GM19324 (cell line): ENCODE data around the gene WDR88.

Experiments
- ATAC-seq: cut with Tn5 transposase; IDR thresholded peaks from one replicate; pipeline ENCODE4 v1.9.1; 2021; ENCODE audit warnings: mild to moderate bottlenecking, moderate library complexity; ENCODE audit not compliant: unreplicated experiment, low FRiP score

The WDR88 gene

GRCh38 chr19:33194886-33195644 lies 63.2 kb downstream of the WDR88 start:
- no peak for ATAC-seq

GRCh38 chr19:33195645-33196347 lies 63.9 kb downstream of the WDR88 start:
- no peak for ATAC-seq

GRCh38 chr19:33196446-33197193 lies 64.7 kb downstream of the WDR88 start:
- ATAC-seq = no peak

- no peak for ATAC-seq
Measured at GRCh38 chr19:33197591-33198000, 65.7 kb downstream of the WDR88 start.

GRCh38 chr19:33198169-33198568 lies 66.3 kb downstream of the WDR88 start:
- ATAC-seq = no peak

- ATAC-seq = no peak
Measured at GRCh38 chr19:33199441-33200265, 67.7 kb downstream of the WDR88 start.

- ATAC-seq = no peak
Measured at GRCh38 chr19:33201473-33201872, 69.6 kb downstream of the WDR88 start.

- no peak for ATAC-seq
Measured at GRCh38 chr19:33201886-33202545, 70.1 kb downstream of the WDR88 start.

GRCh38 chr19:33202546-33203507 lies 70.9 kb downstream of the WDR88 start:
- no peak for ATAC-seq

GRCh38 chr19:33203529-33203928 lies 71.6 kb downstream of the WDR88 start:
- no peak for ATAC-seq

- ATAC-seq = no peak
Measured at GRCh38 chr19:33204136-33204973, 72.4 kb downstream of the WDR88 start.

- no peak for ATAC-seq
Measured at GRCh38 chr19:33205110-33205509, 73.2 kb downstream of the WDR88 start.

GRCh38 chr19:33205531-33206260 lies 73.8 kb downstream of the WDR88 start:
- ATAC-seq = no peak

GRCh38 chr19:33206261-33207039 lies 74.5 kb downstream of the WDR88 start:
- no peak for ATAC-seq

GRCh38 chr19:33207040-33207620 lies 75.2 kb downstream of the WDR88 start:
- no peak for ATAC-seq

- ATAC-seq = no peak
Measured at GRCh38 chr19:33207903-33208302, 76.0 kb downstream of the WDR88 start.
